Suppressor macrophage treated with lipopolysaccharide for 4 hours (primary cell): ENCODE measurements around the gene HAUS1.
"Not testable (repeated sequence)": the region's sequence is repeated elsewhere in the genome, so short reads cannot be mapped to it uniquely, and the experiment has no call there.

ENCODE experiments used
- DNase-seq: peaks from one replicate; pipeline ENCODE4 v3.0.0-alpha.2; 2020

The HAUS1 gene

GRCh38 chr18:46095532-46095931 is 8.7 kb upstream of the HAUS1 start:
- DNase-seq = no peak

DNA sequence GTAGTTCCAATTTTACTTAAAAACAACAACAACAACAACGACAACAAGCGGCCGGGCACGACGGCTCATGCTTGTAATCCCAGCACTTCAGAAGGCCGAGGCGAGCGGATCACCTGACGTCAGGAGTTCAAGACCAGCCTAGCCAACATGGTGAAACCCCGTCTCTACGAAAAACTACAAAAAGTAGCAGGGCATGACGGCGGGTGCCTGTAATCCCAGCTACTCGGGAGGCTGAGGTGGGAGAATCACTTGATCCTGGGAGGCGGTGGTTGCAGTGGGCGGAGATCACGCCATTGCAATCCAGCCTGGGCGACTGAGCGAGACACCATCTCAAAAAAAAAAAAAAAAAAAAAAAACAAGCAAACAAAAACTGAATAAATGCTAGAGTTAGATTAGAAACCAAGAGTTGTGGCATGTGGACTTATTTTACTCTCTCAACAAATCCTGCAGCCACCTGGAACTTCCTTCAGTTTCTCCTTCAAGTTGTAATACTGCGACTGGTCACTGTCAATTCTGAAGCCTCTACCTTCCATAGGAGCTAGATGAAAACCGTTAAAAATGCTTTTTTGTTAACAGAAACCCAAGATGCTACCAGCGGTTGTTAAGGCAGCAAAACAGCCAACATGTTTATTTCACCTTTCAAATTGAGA is 7.4 kb upstream of the HAUS1 start:
- DNase-seq = no peak

DNA sequence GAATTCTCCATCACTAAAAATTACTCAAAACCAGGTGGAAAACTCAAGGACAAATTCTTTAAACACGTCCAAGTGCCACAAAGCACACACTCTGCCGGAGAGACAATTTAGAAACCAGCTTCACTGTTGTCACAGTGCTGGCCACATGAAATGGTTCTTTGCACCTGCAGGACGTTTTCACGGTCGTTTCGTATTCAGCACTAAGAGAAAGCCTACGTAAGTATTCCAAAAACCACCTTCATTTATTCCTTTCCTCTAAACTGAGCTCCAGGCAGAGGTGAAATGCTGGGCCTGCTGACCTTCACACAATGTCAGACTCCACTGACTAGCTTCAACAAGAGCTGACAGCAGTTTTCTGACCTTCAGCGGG is 6.8 kb upstream of the HAUS1 start:
- no peak for DNase-seq

- DNase-seq = peak; percentile 88
These were observed 6.2 kb upstream of the HAUS1 start, which contains the start of gene ATP5F1A for GRCh38 chr18:46097801-46098615. ATP5F1A (minus strand) TSS chr18:46098296; CDS start chr18:46098231, 65 bp downstream.

GRCh38 chr18:46098616-46098933 is 5.6 kb upstream of the HAUS1 start:
- DNase-seq = no peak

DNA sequence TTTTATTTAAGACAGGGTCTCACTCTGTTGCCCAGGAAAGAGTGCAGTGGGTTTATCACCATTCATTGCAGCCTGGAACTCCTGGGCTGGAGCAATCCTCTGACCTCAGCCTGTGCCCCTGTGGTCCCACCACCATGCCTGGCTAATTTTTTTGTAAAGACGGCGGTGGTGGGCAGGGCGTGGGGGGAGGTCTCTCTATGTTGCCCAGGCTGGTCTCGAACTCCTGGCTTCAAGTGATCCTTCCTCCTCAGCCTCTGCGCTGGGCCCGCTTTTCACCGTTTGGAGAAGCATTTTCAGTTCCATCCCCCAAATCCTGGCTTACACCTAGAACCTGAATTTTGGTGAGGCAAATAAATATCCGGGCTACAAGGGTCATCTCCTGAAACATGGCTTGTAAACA is 4.7 kb upstream of the HAUS1 start:
- no peak for DNase-seq

GRCh38 chr18:46109386-46109785 is 5.2 kb downstream of the HAUS1 start:
- no peak for DNase-seq

DNA sequence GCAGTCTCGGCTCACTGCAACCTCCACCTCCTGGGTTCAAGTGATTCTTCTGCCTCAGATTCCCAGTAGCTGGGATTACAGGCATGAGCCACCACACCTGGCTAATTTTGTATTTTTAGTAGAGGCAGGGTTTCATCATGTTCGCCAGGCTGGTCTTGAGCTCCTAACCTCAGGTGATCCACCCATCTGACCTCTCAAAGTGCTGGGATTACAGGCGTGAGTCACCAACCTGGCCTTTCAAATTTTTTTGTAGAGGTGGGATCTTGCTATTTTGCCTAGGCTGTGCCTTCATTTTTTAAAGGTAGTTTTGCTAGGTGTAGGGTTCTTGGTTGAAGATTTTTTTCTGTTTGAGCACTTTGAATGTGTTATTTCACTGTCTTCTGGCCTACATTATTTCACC is 6.2 kb downstream of the HAUS1 start:
- no peak for DNase-seq

GRCh38 chr18:46113751-46114150 is 9.6 kb downstream of the HAUS1 start:
- no peak for DNase-seq

DNA sequence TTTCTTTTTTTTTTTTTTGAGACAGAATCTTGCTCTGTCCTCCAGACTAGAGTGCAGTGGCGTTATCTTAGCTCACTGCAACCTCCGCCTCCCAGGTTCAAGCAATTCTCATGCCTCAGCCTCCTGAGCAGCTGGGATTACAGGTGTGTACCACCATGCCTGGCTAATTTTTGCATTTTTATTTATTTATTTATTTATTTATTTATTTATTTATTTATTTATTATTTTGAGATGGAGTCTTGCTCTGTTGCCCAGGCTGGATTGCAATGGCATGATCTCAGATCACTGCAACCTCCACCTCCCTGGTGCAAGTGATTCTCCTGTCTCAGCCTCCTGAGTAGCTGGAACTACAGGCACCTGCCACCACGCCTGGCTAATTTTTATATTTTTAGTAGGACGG is 22.4 kb downstream of the HAUS1 start:
- DNase-seq = not testable (repeated sequence)

DNA sequence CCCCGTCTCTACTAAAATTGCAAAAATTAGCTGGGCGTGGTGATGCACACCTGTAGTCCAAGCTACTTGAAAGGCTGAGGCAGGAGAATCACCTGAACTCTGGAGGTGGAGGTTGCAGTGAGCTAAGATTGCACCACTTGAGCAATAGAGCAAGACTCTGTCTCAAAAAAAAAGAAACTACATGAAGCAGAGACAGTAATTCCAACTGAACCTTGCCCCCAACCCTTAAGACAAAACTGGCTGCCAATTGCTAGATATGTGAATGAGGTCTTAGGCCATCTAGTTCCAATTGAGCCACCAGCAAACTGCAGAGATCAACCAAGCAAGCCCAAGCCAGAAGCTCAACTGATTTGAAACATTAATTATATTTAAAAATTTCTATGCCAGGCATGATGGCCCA is 25.9 kb downstream of the HAUS1 start:
- no peak for DNase-seq

GRCh38 chr18:46130549-46130948 is 26.4 kb downstream of the HAUS1 start:
- not testable (repeated sequence) for DNase-seq

- DNase-seq = no peak
These were observed 29.3 kb downstream of the HAUS1 start for GRCh38 chr18:46133534-46133933.

- DNase-seq = no peak
These were observed 30.9 kb downstream of the HAUS1 start for GRCh38 chr18:46134920-46135675.

DNA sequence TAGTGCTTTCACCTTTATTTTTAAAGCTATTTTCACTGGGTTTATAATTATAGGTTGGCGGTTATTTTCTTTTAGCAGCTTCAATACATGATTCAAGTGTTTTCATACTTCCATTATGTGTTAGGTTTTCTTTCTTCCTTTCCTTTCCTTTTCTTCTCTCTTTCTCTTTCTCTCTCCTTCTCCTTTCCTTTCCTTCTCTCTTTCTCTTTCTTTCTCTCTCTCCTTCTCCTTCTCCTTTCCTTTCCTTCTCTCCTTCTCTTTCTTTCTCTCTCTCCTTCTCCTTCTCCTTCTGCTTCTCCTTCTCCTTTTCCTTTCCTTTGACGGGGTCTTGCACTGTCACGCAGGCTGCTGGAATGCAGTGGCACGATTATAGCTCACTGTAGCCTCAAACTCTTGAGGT is 36.0 kb downstream of the HAUS1 start:
- no peak for DNase-seq

DNA sequence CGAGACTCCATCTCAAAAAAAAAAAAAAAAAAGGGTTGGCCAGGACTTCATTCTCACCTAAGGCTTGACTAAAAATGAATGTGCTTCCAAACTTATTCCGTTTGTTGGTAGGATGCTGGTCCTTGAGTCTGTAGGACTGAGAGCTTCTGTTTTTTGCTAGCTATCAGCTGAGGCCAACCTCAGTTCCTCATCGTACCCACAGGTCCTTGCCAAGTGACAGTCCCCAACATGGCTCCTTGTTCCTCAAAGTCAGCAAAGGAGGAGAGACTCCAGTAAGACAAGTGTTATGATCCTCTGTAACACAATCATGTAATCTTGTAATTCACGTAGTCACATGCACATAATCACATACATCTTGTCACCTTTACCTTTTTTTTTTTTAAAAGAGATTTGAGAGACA is 37.0 kb downstream of the HAUS1 start:
- DNase-seq = no peak

DNA sequence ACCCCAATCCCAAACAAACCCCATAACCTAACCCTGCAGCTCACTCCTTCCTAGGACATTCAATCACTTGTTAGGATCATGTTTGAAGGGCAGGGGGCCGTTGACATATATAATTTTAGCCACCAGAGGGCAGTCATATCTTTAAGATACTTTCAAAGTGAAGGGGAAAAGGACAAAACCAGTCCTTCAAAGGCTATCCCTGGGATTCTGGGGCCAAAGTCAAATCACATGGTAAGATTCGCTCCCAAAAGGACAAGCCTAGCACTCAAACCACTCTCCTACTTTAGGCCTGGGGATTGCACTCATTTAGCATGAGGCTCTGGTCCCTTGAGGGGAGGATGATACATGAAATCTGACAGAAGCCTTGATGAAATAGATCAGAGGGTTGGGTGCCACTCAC is 44.6 kb downstream of the HAUS1 start:
- peak; percentile 70 for DNase-seq

DNA sequence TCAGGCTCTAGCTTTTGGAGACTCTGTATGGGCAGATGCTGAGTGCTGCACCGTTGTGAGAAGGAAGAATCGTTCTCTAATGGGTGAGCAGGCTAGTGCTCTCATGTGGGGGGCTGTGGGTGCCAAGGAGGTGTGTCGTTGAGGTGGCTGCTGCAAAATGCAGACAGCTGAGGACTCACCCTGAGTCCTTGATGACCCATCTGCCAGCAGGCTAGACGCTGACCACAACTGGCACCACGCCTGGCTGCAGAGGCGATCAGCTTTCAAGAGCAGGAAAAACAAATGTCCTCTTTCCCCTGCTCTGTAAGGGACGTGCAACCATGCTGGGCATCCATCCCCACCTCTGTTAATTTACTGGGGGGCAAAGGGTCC is 48.2 kb downstream of the HAUS1 start:
- DNase-seq = no peak

DNA sequence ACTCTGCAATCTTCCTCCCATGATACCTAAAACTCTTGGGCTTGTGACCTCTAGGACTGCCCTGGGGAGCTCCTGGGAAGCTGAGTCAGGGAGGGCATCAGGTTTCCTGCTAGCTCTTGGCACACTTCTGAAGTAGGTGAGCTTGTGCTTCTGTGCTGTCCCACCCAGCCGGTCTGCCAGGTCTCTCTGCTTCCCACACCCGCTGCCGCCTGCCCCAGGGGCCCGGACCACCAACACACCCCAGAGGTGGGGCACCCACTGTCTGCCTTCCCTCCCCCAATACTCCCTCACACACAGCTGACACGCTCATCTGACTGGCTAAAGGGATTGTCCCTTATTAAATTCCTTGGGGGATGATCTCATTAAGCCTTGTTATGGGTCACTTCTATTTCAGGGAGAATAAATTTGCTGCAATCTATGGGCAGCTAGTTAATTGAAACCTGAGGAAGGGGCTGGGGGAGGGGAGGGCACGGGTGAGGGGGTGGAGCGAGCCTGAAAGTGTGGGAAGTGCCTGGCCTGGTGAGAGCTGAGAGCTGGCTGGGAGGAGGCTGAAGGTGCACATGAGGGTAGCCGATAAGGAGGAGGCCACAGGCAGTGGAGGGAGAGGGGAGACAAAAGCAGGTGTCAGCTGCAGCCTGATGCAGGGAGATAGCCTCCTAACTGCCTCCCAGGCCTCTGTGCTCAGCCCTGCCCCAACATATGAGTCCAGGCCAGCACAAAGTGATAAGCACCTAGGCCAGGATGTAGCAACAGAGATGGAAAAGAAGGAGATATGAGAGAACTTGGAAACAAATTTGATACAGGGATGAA is 48.8 kb downstream of the HAUS1 start:
- no peak for DNase-seq

- DNase-seq = peak; percentile 7
These were observed 51.5 kb downstream of the HAUS1 start for GRCh38 chr18:46155641-46156051.

DNA sequence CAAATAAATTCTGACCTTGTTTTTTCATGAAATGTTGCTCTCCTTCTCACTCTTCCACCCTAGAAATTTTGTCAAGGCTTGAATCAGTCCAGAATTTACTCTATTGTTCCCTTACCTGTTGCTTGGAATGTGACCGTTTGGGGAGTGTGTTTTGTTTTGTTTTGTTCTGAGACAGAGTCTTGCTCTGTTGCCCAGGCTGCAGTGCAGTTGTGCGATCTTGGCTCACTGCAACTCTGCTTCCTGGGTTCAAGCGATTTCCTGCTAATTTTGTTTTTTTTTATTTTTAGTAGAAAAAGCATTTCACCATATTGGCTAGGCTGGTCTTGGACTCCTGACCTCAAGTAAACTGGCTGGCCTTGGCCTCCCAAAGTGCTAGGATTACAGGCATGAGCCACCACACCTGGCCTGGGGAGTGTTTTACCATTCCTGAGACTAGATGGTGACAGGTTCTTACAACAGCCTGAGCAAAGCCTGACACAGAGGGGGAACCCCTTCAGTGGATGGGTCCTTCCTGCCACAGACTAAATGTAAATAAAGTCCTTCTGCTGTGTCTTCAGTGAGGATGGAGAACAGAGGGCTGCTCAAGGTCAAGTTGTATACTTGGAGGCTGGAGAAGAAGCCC is 52.0 kb downstream of the HAUS1 start:
- DNase-seq = no peak

DNA sequence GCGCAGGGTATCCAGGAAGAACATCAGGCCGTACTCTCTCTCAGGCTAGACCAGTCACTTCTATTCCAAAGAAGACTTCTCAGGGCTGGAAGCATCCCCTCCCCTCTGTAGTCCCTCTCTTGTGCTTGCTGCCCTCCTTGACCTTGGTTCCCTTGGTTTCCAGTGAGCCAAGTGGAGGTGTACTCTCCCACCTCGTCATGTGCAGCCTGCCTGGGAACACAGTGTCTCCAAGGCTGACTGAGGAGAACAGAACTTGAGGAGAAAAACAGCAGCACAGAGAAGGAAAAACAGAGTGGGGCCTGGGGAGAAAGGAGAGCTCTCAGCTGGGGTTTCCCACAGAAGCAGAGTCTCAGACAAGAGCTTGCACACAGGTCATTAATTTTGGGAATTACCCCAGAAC is 52.7 kb downstream of the HAUS1 start:
- no peak for DNase-seq

DNA sequence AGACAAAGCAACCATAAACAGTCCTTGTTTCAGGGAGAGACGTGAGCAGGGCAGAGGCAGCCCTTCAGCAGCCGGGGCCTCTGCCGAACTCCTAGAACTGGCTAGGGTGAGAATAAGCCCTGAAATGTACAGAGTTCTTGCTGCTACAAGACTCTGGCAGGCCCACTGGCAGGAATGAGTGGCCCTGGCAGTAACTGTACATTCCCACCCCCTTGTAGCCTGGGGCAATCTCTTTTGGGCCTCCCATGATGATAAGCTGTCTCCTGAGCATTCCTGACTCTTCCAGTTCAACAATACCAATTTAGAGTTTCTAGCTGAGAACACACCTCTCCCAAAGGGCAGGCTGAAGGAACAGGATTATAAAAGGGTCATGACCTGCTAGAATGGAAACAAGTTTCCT is 54.3 kb downstream of the HAUS1 start:
- DNase-seq = no peak
